BJ (cell line): ENCODE data around the gene KCNG1. TPM values are rescaled to one million over a fixed set of nuclear protein-coding genes. Genes with fewer than 3 reads are reported as not detected.

ENCODE experiments used
- CTCF ChIA-PET: fragments of 350-600 bp; formaldehyde crosslinking; extraction: SDS; loops from one replicate; lab custom pipeline; 2021; ENCODE audit warnings: antibody characterized with exemption, inconsistent platforms; lab: Yijun Ruan, JAX
- POLR2A ChIA-PET: fragments of 300-600 bp; sonication (Branson Sonifier 250); formaldehyde crosslinking; extraction: SDS; loops from one replicate; lab custom pipeline; 2021; ENCODE audit warnings: antibody characterized with exemption; lab: Charles Lee
- DNase-seq: peaks from one replicate; pipeline ENCODE4 v3.0.0-alpha.2; 2011; ENCODE audit warnings: low read depth
- H3K27me3 ChIP-seq: 2 replicates; pipeline ENCODE4 v1.6.0; 2011; ENCODE audit warnings: low read length; ENCODE audit not compliant: control insufficient read depth, insufficient read depth
- H3K36me3 ChIP-seq: 2 replicates; pipeline ENCODE4 v1.5.1; 2011; ENCODE audit warnings: low read length; ENCODE audit not compliant: control insufficient read depth, insufficient read depth
- H3K4me3 ChIP-seq: 2 replicates; pipeline ENCODE4 v1.5.1; 2011; ENCODE audit warnings: low read depth, mild to moderate bottlenecking, control low read depth, low read length
- polyA plus RNA-seq: library from polyadenylated mRNA; depleted of rRNA; stranded (reverse); fragments of >200 nt; gene quantifications from 2 replicates; pipeline ENCODE4 v1.2.3, GENCODE V29; 2011
- TF ChIP-seq, protein P1 (sequence below): IDR thresholded peaks from 2 replicates; pipeline ENCODE4 v1.5.1; 2011; ENCODE audit warnings: low read depth, mild to moderate bottlenecking, control low read depth, inconsistent platforms, low read length, moderate library complexity; ENCODE audit not compliant: insufficient read depth

KCNG1 gene
- polyA plus RNA-seq, 1 experiment = 18.2 TPM

DNA sequence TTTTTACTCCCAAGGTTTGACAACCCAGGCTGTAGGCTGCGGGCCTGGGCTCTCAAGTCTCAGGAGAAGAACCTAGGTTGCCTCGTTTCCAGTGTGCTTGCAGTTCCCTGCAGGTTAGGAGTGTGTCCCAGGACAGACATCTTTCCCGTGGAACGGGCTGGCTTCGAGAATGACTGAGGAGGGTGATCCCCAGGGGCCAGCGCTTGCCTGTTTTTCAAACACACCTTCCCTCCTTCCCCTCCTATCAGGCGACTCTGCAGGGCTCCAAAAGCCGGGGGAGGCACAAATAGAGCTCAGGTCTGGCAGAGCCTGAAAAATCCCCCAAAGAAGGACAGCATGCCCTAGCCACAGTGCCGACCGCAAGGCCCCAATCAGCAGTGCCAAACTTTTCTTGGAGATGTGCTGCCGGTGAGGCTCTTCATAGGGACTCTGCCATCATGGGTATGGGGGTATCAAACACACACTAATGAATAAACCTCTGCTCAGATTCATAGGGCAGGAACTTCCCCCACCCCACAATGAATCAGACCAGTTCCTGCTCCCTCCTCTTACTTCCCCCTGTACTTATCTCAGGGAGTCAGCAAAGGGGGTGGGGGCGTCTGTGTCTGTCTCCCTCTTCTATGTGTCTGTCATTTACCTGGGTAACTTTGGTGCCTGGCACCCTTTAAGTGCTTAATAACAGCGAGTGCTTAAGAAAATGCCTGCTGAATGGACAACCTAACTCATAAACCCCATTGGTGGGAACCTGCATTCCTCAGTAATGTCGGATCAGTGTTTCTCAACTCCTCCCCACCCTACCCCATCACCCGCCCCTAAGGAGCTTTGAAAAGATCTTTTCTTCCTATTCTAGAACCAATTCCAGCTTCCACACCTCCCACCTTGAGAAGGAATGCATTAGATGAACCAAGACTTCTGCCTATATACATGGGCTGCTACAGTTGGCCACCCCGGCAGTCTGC, 1.6 kb downstream of the KCNG1 start:
- H3K27me3 ChIP-seq = no peaks in the 10 kb centered on the region; the same call in 1 of the 2 replicates
- ChIA-PET CTCF (interaction anchor here (0.5 to 1.2 kb wide), 2 partner anchors 13 to 318 kb away, joined by 3 read pairs; no protein-coding TSS in a partner anchor), POLR2A (no interaction called here)
- no peak overlapping the region for H3K4me3 ChIP-seq
- DNase-seq = no peak
- no peaks in the 10 kb centered on the region for H3K36me3 ChIP-seq
- TF ChIP-seq, protein P1, sequence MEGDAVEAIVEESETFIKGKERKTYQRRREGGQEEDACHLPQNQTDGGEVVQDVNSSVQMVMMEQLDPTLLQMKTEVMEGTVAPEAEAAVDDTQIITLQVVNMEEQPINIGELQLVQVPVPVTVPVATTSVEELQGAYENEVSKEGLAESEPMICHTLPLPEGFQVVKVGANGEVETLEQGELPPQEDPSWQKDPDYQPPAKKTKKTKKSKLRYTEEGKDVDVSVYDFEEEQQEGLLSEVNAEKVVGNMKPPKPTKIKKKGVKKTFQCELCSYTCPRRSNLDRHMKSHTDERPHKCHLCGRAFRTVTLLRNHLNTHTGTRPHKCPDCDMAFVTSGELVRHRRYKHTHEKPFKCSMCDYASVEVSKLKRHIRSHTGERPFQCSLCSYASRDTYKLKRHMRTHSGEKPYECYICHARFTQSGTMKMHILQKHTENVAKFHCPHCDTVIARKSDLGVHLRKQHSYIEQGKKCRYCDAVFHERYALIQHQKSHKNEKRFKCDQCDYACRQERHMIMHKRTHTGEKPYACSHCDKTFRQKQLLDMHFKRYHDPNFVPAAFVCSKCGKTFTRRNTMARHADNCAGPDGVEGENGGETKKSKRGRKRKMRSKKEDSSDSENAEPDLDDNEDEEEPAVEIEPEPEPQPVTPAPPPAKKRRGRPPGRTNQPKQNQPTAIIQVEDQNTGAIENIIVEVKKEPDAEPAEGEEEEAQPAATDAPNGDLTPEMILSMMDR = no peak

DNA sequence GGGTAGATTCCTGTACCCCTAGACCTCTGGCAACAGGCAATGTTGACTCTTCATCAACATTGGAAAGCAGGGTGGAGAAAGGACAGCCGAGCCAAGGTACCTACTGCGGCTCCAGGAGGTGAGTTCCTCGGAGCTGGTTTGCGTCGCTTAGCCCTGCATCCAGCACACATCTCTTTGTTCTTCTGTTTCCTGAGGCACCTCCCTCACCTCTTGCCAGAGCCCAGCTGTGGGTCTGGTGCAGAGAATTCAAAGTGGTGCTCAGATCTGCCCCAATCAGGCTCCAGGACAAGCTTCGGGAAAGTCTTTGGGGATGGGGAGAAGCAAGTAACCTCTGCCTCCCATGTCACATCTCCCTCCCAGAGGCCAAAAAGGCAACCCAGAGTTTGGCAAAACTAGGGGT, 2.2 kb downstream of the KCNG1 start:
- H3K27me3 ChIP-seq = no peaks in the 10 kb centered on the region; the same call in 1 of the 2 replicates
- no peak for DNase-seq
- no peak overlapping the region for H3K4me3 ChIP-seq
- ChIA-PET POLR2A (no interaction called here), CTCF (no interaction called here)
- TF ChIP-seq, protein P1 = no peak
- no peaks in the 10 kb centered on the region for H3K36me3 ChIP-seq

DNA sequence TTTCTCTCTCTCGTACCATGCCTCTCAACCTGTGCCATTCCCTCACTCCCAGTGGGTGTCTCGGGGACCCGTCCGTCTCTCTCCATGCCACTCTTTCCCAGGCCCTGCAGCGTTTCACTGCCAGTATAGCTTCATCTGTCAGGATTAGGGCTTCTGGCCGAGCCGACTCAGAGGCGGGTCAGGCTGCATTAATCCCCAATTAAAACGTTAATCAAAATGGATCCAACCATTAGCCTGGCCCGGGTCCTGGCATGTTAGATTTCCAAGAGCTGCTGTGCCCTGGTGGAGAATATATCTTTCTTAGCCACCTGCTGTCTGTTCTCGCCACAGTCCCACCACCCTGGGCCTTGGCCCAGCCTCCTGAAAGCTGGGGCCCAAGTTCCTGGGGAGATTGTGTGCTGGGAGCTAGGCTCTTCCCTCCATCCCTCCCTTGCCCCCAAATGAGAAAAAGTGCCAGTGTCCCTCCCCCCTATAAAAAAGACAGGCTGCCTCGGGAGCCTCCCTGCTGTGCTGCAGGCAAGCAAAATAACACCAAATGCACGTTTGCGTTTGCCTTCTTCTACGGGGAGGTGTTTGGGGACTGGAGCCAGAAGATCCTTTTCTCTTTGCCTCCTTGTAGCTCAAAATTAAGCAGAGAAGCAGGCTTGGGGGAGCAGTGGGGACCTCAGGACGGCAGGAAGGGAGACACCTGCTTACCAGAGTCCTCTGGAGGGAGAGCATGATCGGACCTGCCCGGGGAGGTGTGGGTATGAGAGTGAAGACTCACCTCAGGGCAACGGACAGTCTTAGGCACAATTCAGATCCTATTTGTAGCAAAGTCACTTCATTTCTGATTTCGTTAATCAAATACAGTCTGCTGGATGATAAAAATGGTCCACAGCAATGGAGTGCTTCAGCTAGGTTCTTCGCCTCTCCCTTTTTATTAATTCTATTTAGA, 3.0 kb downstream of the KCNG1 start:
- Histone ChIP-seq H3K27me3 (no peaks in the 10 kb centered on the region; the same call in 1 of the 2 replicates), H3K4me3 (no peak overlapping the region), H3K36me3 (no peaks in the 10 kb centered on the region)
- ChIA-PET POLR2A (no interaction called here), CTCF (interaction anchor here (0.9 to 1.2 kb wide), 2 partner anchors 32 to 605 kb away, joined by 3 read pairs; no protein-coding TSS in a partner anchor)
- no peak for DNase-seq
- TF ChIP-seq, protein P1 = no peak

DNA sequence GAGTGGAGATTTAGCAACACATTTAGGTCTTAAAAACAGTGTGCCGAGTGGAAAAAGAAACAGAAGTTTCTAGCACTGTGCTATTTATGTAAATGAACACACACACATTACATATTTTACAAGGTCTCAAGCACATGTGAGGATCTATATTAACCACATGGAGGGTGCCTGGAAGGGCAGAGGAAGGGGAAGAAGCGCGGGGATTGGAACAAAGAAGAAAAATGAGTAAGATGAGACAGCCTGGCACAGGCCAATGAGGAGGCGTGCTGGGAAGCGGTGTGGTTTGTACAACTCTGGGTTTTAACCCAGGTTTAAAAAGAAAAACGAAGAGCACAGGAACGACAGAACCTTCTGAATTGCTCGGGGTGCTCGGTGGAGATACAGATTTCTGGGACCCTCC, 5.7 kb downstream of the KCNG1 start:
- CTCF ChIA-PET = interaction anchor here (0.6 to 1.4 kb wide), 2 partner anchors 296 to 1183 kb away, joined by 3 read pairs; no protein-coding TSS in a partner anchor
- DNase-seq = no peak
- H3K27me3 ChIP-seq = no peaks in the 10 kb centered on the region; the same call in 1 of the 2 replicates
- POLR2A ChIA-PET = no interaction called here
- TF ChIP-seq, protein P1 = no peak
- H3K36me3 ChIP-seq = no peaks in the 10 kb centered on the region
- no peak overlapping the region for H3K4me3 ChIP-seq
